Motor neuron (in vitro differentiated cells): ENCODE results near the gene SGPP1. TPM values are rescaled to one million over a fixed set of nuclear protein-coding genes. Genes with fewer than 3 reads are reported as not detected.

ENCODE experiments used
- ATAC-seq, 8 experiments: fragments of 200-7000 bp; cut with Tn5 transposase; replicated peaks in 6 of 8; 2 replicates each; pipeline ENCODE4 v1.8.0; 2021; ENCODE audit warnings: mild to moderate bottlenecking in 8 of 8, moderate library complexity in 8 of 8
- H3K27ac ChIP-seq, 2 donors: fragments of 250-450 bp; sonication (Bioruptor Pico); 2 replicates each; pipeline ENCODE4 v1.9.0; 2021; ENCODE audit warnings: antibody characterized with exemption in 2 of 2, mild to moderate bottlenecking in 2 of 2, moderate library complexity in 1 of 2
- H3K4me1 ChIP-seq, 2 donors: fragments of 250-450 bp; sonication (Bioruptor Pico); replicated peaks in 1 of 2; 2 replicates each; pipeline ENCODE4 v1.6.1; 2021; ENCODE audit warnings: antibody characterized with exemption in 2 of 2, mild to moderate bottlenecking in 2 of 2, moderate library complexity in 1 of 2
- H3K4me3 ChIP-seq, 5 donors: fragments of 250-450 bp; sonication (Bioruptor Pico); 2 replicates each; pipeline ENCODE4 v1.9.0; 2021; ENCODE audit warnings: antibody characterized with exemption in 5 of 5, mild to moderate bottlenecking in 5 of 5, moderate library complexity in 4 of 5
- WGBS, 10 experiments: fragments of 450-650 bp; shearing (Covaris generic); methylation state at CpG; one replicate each; pipeline ENCODE4 v1.0.0; 2022; 5-methylcytosine and 5-hydroxymethylcytosine counted together
- in situ Hi-C, 9 experiments: fragments of 400-800 bp; cut with MboI; loops; one replicate each; pipeline ENCODE4 v1.15.0; 2021; ENCODE audit warnings: low sequenced_read_pairs in 9 of 9, low pct_unique_long_range_greater_than_20kb in 2 of 9; ENCODE audit not compliant: unreplicated experiment in 9 of 9
- total RNA-seq, 8 experiments: library from RNA; unstranded; fragments of 300-600 nt; gene quantifications; 2 replicates each; pipeline versions ENCODE4 v1.2.3 to v1.2.4, GENCODE V29; 2022

The SGPP1 gene
- 10 to 100 TPM in 3 of 8 experiments, 1 to 10 TPM in 5; 6.2 to 16.8 (median 8.5) TPM for total RNA-seq

GRCh38 chr14:63727736-63728728 is at the start of gene SGPP1:
Gene SGPP1, minus strand, starts transcription at chr14:63728065. Its CDS starts 121 bp downstream, at chr14:63727944.
- Histone ChIP-seq H3K4me3 (peak within 1 kb of the TSS; percentile 56 to 94 (median 77)), H3K27ac (peak within 1 kb of the TSS; percentile 53 to 65), H3K4me1 (peaks cover 6 to 10% of the 10 kb centered on the region in 2 donors)
- ATAC-seq = peak; percentile 83 to 96 (median 90)
- 0 to 31% (median 18%) methylated on average over 1 to 20 of the region's 88 CpGs; no CpG with 5 or more reads in 2 of the 10 experiments for WGBS, 10 experiments
- in situ Hi-C loops = no loop called here

- in situ Hi-C loops = no loop called here
- peak in 6 of 8 experiments; percentile 32 to 77 (median 67) for ATAC-seq
- no peak overlapping the region for H3K4me3 ChIP-seq
- no peak overlapping the region for H3K27ac ChIP-seq
- H3K4me1 ChIP-seq = no peaks in the 10 kb centered on the region
These were observed 49.2 kb upstream of the SGPP1 start for GRCh38 chr14:63777024-63777423.

GRCh38 chr14:63773504-63773903 is 45.6 kb upstream of the SGPP1 start:
- H3K4me3 ChIP-seq = no peak overlapping the region
- no peaks in the 10 kb centered on the region for H3K4me1 ChIP-seq
- no peak overlapping the region for H3K27ac ChIP-seq
- in situ Hi-C loops = no loop called here
- peak in 4 of 8 experiments; percentile 36 to 63 (median 44) for ATAC-seq
- WGBS, 10 experiments = 60 to 94% (median 75%) methylated on average over 2 to 4 of the region's 4 CpGs; no CpG with 5 or more reads in 2 of the 10 experiments

GRCh38 chr14:63770187-63770807 is 42.4 kb upstream of the SGPP1 start:
- no peak overlapping the region for H3K4me3 ChIP-seq
- no peak overlapping the region for H3K27ac ChIP-seq
- WGBS, 10 experiments = 0 to 70% (median 31%) methylated on average over 1 to 3 of the region's 3 CpGs
- no peaks in the 10 kb centered on the region for H3K4me1 ChIP-seq
- peak in 3 of 8 experiments; percentile 86 to 94 (median 93) for ATAC-seq
- in situ Hi-C loops = no loop called here

GRCh38 chr14:63766611-63767010 is 38.7 kb upstream of the SGPP1 start:
- Histone ChIP-seq H3K4me3 (no peak overlapping the region), H3K4me1 (no peaks in the 10 kb centered on the region), H3K27ac (no peak overlapping the region)
- WGBS, 10 experiments = 0 to 83% (median 51%) methylated on average over 1 to 3 of the region's 3 CpGs
- no peak for ATAC-seq
- in situ Hi-C loops = no loop called here

GRCh38 chr14:63764620-63765139 is 36.8 kb upstream of the SGPP1 start:
- Histone ChIP-seq H3K4me3 (no peak overlapping the region), H3K27ac (no peak overlapping the region), H3K4me1 (no peaks in the 10 kb centered on the region)
- in situ Hi-C loops = no loop called here
- ATAC-seq = no peak
- WGBS, 10 experiments = 30 to 100% (median 85%) methylated on average over 1 to 4 of the region's 6 CpGs; no CpG with 5 or more reads in 4 of the 10 experiments

- no peak overlapping the region for H3K4me3 ChIP-seq
- in situ Hi-C loops = no loop called here
- no peaks in the 10 kb centered on the region for H3K4me1 ChIP-seq
- no peak for ATAC-seq
- no peak overlapping the region for H3K27ac ChIP-seq
- 0 to 96% (median 86%) methylated on average over 1 to 5 of the region's 5 CpGs; no CpG with 5 or more reads in 1 of the 10 experiments for WGBS, 10 experiments
These were observed 36.2 kb upstream of the SGPP1 start for GRCh38 chr14:63764103-63764502.

GRCh38 chr14:63761351-63762117 is 33.7 kb upstream of the SGPP1 start:
- H3K27ac ChIP-seq = no peak overlapping the region
- 38 to 98% (median 92%) methylated on average over 3 to 21 of the region's 26 CpGs for WGBS, 10 experiments
- in situ Hi-C loops = no loop called here
- H3K4me3 ChIP-seq = no peak overlapping the region
- no peaks in the 10 kb centered on the region for H3K4me1 ChIP-seq
- no peak for ATAC-seq

- 83% methylated on average over 1 of the region's 1 CpG; no CpG with 5 or more reads in 8 of the 10 experiments for WGBS, 10 experiments
- ATAC-seq = no peak
- in situ Hi-C loops = no loop called here
- H3K4me1 ChIP-seq = no peaks in the 10 kb centered on the region
- no peak overlapping the region for H3K4me3 ChIP-seq
- H3K27ac ChIP-seq = no peak overlapping the region
These were observed 32.1 kb upstream of the SGPP1 start for GRCh38 chr14:63760014-63760413.

GRCh38 chr14:63759456-63759855 is 31.6 kb upstream of the SGPP1 start:
- peak in 2 of 8 experiments; percentile 42 to 45 for ATAC-seq
- Histone ChIP-seq H3K4me3 (no peak overlapping the region), H3K4me1 (no peaks in the 10 kb centered on the region), H3K27ac (no peak overlapping the region)
- 3 to 89% (median 76%) methylated on average over 2 to 5 of the region's 5 CpGs for WGBS, 10 experiments
- in situ Hi-C loops = no loop called here

- no peaks in the 10 kb centered on the region for H3K4me1 ChIP-seq
- H3K4me3 ChIP-seq = no peak overlapping the region
- in situ Hi-C loops = no loop called here
- no peak for ATAC-seq
- no peak overlapping the region for H3K27ac ChIP-seq
These were observed 29.3 kb upstream of the SGPP1 start for GRCh38 chr14:63757211-63757610.

GRCh38 chr14:63752449-63753169 is 24.7 kb upstream of the SGPP1 start:
- 36 to 93% (median 83%) methylated on average over 1 to 6 of the region's 6 CpGs; no CpG with 5 or more reads in 1 of the 10 experiments for WGBS, 10 experiments
- Histone ChIP-seq H3K27ac (no peak overlapping the region), H3K4me3 (no peak overlapping the region), H3K4me1 (no peaks in the 10 kb centered on the region)
- ATAC-seq = peak in 1 of 8 experiments; percentile 27
- in situ Hi-C loops = no loop called here
